Measurements from ENCODE around the gene PDIA6.
A peak's percentile ranks its signal among the peaks of the same experiment; 100 is the strongest.

The PDIA6 gene, protein sequence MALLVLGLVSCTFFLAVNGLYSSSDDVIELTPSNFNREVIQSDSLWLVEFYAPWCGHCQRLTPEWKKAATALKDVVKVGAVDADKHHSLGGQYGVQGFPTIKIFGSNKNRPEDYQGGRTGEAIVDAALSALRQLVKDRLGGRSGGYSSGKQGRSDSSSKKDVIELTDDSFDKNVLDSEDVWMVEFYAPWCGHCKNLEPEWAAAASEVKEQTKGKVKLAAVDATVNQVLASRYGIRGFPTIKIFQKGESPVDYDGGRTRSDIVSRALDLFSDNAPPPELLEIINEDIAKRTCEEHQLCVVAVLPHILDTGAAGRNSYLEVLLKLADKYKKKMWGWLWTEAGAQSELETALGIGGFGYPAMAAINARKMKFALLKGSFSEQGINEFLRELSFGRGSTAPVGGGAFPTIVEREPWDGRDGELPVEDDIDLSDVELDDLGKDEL

DNA sequence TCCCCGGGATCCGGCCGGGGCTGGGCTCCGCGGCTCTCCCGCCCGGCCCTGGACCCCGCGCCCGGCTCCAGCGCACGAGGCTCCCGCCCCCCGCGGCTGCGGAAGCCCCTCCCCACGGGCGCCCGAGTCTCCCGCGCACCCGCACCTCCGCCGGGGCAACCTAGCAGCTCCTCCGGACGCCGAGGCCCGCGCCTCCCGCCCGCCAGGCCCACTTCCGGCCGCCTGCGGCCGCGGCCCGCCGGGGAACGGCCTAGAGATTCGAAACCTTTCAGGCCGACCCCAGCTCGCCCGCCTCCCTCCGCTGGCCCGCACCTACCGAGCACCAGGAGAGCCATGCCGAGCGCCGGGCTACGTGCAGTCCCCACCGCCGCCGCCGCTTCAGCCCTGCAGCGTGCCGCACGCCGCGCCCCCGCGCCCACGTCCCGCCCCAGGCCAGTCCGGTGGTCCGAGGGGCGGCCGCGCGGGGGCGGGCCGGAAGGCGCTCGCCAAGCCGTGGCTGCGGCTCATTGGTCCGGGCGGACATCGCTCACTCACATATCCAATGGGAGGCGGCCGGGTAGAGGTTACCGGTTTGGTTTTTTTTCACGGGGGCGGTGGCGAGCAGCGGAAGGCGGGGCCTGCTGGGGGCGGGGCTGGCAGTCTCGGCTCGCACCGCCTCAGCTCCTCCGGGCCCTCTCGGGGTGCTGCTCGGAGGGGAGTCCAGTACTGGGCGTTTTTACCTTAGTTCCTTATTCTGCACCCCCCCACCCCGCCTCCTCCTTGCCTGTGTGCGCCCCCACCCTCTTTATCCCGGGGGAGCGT is at the start of gene PDIA6:
Gene PDIA6 (minus strand): TSS at position 424 of the 801 bp plus-strand sequence. CDS start 89 bp downstream, at position 335.
- Histone ChIP-seq H3K9me3 (no peaks in the 10 kb centered on the region), H4K20me1 (peaks cover 42% of the 10 kb centered on the region), H3K27ac (peak within 1 kb of the TSS; percentile 100), H3K9ac (peak within 1 kb of the TSS; percentile 100), H3K4me1 (peaks cover 71% of the 10 kb centered on the region), H3K36me3 (peaks cover 37% of the 10 kb centered on the region), H3K4me2 (peak within 1 kb of the TSS; percentile 81), H3K4me3 (peak within 1 kb of the TSS; percentile 97), H3K27me3 (no peaks in the 10 kb centered on the region)
- no peak for TF ChIP-seq Cebpa-rat (IDR thresholded peaks at IDR 0.05)

GRCh38 chr2:10862330-10862729 is 49.7 kb upstream of the PDIA6 start:
- no peak overlapping the region for H3K9ac ChIP-seq
- no peaks in the 10 kb centered on the region for H3K36me3 ChIP-seq
- TF ChIP-seq Cebpa-rat (IDR thresholded peaks at IDR 0.05): no peak
- peaks cover 12% of the 10 kb centered on the region; the same call in 1 of the 2 replicates for H3K4me1 ChIP-seq
- no peaks in the 10 kb centered on the region for H4K20me1 ChIP-seq
- H3K27me3 ChIP-seq: no peaks in the 10 kb centered on the region
- no peak overlapping the region for H3K4me3 ChIP-seq
- no peak overlapping the region for H3K27ac ChIP-seq
- no peak overlapping the region for H3K4me2 ChIP-seq
- H3K9me3 ChIP-seq: no peaks in the 10 kb centered on the region

GRCh38 chr2:10861765-10862164 is 49.2 kb upstream of the PDIA6 start:
- Histone ChIP-seq H3K9ac (no peak overlapping the region), H3K4me3 (no peak overlapping the region), H3K36me3 (no peaks in the 10 kb centered on the region), H3K27ac (no peak overlapping the region), H3K4me2 (no peak overlapping the region), H3K4me1 (peaks cover 12% of the 10 kb centered on the region; the same call in 1 of the 2 replicates), H3K27me3 (no peaks in the 10 kb centered on the region), H3K9me3 (no peaks in the 10 kb centered on the region), H4K20me1 (no peaks in the 10 kb centered on the region)
- TF ChIP-seq Cebpa-rat (IDR thresholded peaks at IDR 0.05): no peak

GRCh38 chr2:10860814-10861325 is 48.3 kb upstream of the PDIA6 start:
- H3K9ac ChIP-seq: no peak overlapping the region

DNA sequence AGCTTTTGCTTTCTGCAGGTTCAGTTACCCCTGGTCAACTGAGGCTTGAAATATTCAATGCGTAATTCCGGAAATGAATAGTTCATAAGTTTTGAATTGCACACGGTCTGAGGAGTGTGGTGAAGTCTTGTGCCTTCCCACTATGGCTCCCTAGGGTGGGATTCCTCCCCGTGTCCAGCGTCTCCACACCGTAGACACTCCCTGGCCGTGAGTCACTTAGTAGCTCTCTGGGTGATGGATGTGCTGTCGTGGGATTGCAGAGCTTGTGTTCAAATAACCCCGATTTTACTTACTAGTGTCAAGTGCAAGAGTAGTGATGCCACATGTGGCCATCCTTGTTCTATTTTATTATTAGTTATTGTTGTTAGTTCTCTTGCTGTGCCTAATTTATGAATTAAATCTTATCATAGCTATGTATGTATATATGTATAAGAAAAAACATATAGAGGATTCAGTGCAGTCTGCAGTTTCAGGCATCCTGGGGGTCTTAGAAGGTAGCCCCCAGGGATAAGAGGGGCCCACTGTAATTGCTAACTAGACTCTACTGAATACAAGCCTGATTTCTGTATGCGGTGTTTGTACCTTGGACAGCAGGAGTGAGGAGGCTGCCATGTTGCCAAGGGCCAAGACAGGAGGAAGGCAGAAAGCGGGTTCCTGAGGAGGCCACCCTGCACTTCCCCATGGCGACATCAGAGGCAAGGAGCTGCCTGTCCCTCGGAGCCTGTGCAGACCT is 47.7 kb upstream of the PDIA6 start:
- Histone ChIP-seq H4K20me1 (no peaks in the 10 kb centered on the region), H3K4me3 (no peak overlapping the region), H3K4me1 (peaks cover 12% of the 10 kb centered on the region; the same call in 1 of the 2 replicates), H3K27ac (no peak overlapping the region), H3K36me3 (no peaks in the 10 kb centered on the region), H3K9me3 (no peaks in the 10 kb centered on the region), H3K4me2 (no peak overlapping the region), H3K27me3 (no peaks in the 10 kb centered on the region), H3K9ac (no peak overlapping the region)
- no peak for TF ChIP-seq Cebpa-rat (IDR thresholded peaks at IDR 0.05)

More at GRCh38 chr2:10860814-10861325, 48.3 kb upstream of the PDIA6 start:
- H3K36me3 ChIP-seq: no peaks in the 10 kb centered on the region
- TF ChIP-seq Cebpa-rat (IDR thresholded peaks at IDR 0.05): no peak
- H3K4me3 ChIP-seq: no peak overlapping the region
- H3K4me2 ChIP-seq: no peak overlapping the region
- H4K20me1 ChIP-seq: no peaks in the 10 kb centered on the region
- no peak overlapping the region for H3K27ac ChIP-seq
- H3K27me3 ChIP-seq: no peaks in the 10 kb centered on the region
- H3K9me3 ChIP-seq: no peaks in the 10 kb centered on the region
- H3K4me1 ChIP-seq: peaks cover 12% of the 10 kb centered on the region; the same call in 1 of the 2 replicates

GRCh38 chr2:10859278-10859677 is 46.7 kb upstream of the PDIA6 start:
- no peak for TF ChIP-seq Cebpa-rat (IDR thresholded peaks at IDR 0.05)
- Histone ChIP-seq H3K4me2 (no peak overlapping the region), H3K4me3 (no peak overlapping the region), H3K4me1 (peaks cover 9% of the 10 kb centered on the region; the same call in 1 of the 2 replicates), H3K27me3 (no peaks in the 10 kb centered on the region), H3K36me3 (no peaks in the 10 kb centered on the region), H3K27ac (no peak overlapping the region), H4K20me1 (no peaks in the 10 kb centered on the region), H3K9me3 (no peaks in the 10 kb centered on the region), H3K9ac (no peak overlapping the region)

GRCh38 chr2:10848541-10848940 is 36.0 kb upstream of the PDIA6 start:
- H3K27me3 ChIP-seq: no peaks in the 10 kb centered on the region; the same call in 1 of the 2 replicates
- no peaks in the 10 kb centered on the region for H4K20me1 ChIP-seq
- no peak overlapping the region for H3K4me3 ChIP-seq
- H3K4me1 ChIP-seq: no peaks in the 10 kb centered on the region
- no peak overlapping the region for H3K27ac ChIP-seq
- no peak overlapping the region for H3K4me2 ChIP-seq
- no peaks in the 10 kb centered on the region for H3K36me3 ChIP-seq
- H3K9me3 ChIP-seq: no peaks in the 10 kb centered on the region
- H3K9ac ChIP-seq: no peak overlapping the region
- TF ChIP-seq Cebpa-rat (IDR thresholded peaks at IDR 0.05): no peak

DNA sequence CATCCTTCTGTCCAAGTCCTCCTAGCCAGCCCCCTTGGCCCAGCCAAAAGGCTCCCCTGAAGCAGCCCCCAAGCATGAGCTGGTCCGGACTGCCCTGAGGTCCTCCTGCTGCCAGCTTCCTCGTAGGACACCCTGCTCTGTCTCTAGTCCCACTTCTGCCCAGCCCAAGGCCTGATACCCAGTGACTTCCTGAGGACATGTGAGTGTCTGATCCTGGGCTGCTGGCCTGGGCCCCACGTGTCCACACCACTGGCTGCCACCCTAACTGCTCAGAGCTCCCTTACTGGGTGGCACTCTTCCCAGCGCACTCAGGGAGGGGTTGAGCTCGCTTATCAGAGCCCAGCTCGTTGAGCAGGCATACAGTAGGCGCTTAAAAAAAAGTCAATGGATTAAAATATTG is 34.4 kb upstream of the PDIA6 start:
- TF ChIP-seq Cebpa-rat (IDR thresholded peaks at IDR 0.05): no peak
- Histone ChIP-seq H3K27ac (no peak overlapping the region), H3K4me1 (no peaks in the 10 kb centered on the region), H3K9me3 (peaks cover 7% of the 10 kb centered on the region), H3K27me3 (no peaks in the 10 kb centered on the region; the same call in 1 of the 2 replicates), H3K9ac (no peak overlapping the region), H3K4me3 (no peak overlapping the region), H3K36me3 (no peaks in the 10 kb centered on the region), H4K20me1 (no peaks in the 10 kb centered on the region), H3K4me2 (no peak overlapping the region)
